NCI-H774 (cell line): ENCODE measurements around the gene CLEC18B.
"Not testable (repeated sequence)": the region's sequence is repeated elsewhere in the genome, so short reads cannot be mapped to it uniquely, and the experiment has no call there.

ENCODE experiments used
- DNase-seq: peaks from one replicate; lab custom pipeline; 2025; lab: John Stamatoyannopoulos, UW

The CLEC18B gene

DNA sequence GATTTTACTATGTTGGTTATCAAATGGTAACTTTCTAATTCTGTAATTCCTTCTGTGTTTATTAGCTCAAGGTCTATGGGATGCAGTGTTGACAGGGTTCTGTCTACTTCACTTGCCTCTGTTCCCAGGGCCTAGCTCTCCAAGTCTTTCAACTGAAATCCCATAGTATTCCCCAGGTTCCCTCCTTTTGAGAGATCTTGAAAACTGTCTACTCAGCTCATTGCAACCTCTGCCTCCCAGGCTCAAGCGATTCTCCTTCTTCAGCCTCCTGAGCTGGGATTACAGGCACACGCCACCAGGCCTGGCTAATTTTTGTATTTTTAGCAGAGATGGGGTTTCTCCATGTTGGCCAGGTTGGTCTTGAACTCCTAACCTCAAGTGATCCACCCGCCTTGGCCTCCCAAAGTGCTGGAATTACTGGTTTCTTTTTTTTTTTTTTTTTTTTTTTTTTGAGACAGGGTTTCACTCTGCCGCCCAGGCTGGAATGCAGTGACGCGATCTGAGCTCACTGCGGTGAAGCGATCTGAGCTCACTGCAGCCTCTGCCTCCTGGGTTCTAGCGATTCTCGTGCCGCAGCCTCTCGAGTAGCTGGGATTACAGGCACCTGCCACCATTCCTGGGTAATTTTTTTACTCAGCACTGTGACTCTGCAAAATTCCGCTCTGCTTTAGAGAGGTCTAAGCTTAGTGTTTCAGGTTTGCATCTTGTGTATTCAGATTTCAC lies 22.5 kb upstream of the CLEC18B start:
- DNase-seq, result not testable (repeated sequence)

DNA sequence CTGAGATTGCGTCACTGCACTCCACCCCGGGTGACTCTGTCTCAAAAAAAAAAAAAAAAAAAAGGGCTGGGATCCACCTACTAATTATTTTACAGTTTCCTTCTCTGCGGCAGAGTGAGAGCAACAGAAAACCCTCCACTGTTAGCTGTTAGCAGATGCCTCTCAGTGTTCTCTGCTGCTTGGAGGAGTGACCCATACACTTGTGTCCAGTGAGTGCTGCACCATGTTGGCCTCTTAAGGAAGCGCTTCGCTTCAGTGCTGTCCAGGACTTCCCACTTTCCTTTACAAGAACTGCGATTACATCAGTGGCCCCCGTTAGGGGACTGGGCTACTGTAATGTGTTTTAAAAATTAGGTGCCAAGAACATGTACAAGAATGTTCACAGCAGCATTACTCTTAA lies 18.4 kb upstream of the CLEC18B start:
- DNase-seq, result no peak

- DNase-seq, result no peak
These were observed 17.3 kb upstream of the CLEC18B start for GRCh38 chr16:74438492-74438979.

- DNase-seq, result no peak
These were observed 10.2 kb upstream of the CLEC18B start for GRCh38 chr16:74431516-74431915.

GRCh38 chr16:74430036-74430712 lies 8.9 kb upstream of the CLEC18B start:
- DNase-seq, result not testable (repeated sequence)

- DNase-seq, result not testable (repeated sequence)
These were observed 7.2 kb upstream of the CLEC18B start for GRCh38 chr16:74428493-74428892.

DNA sequence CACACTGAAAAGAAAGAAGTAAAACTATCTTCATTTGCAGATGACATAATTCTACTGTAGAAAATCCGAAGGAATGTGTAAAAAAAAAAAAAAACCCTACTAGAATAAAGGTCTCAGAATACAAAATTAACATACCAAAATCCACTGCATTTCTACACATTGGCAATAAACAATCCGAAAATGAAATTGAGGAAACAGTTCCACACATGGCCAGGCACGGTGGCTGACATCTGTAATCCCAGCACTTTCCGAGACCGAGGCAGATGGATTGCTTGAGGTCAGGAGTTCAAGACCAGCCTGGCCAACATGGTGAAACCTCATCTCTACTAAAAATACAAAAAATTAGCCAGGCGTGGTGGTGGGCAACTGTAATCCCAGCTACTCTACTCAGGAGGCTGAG lies 4.5 kb upstream of the CLEC18B start:
- DNase-seq, result not testable (repeated sequence)

DNA sequence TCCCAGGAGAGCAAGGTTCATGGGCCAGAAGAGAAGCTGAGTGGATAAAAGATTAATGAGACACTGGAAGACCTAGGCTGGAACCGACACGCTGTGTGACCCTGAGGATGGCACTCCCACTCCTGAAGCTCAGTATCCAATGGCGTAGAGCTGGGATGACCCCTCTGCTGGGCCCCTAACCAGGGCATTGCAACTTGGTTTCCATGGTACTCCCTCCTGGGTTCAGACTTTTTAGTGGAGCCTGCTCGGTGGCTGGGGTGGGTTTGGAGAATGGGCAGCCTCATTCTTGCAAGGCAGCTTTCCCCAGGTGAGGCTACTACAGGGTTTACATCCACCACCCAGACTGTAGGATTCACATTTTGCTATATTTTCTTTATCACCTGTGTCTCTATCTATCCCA lies 2.4 kb upstream of the CLEC18B start:
- DNase-seq, result not testable (repeated sequence)

DNA sequence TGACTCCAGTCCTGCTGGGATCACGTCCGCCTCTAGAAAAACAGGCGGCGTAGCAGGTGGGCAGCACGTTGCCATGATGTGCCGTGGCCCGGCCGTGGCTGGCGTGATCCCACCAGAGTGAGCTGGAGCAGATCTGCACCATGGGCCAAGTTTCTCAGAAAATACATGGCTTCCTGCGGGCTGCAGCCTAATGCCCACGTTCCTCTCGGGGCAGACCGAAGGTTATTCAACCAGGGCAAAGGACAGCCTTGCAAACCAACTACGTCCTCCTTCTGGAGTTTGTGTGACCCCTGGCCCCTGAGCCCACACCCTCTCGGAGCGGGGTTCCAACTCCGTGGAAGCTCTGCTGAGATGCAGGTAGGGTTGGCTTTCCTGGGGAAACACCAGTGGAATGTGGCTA lies 808 bp upstream of the CLEC18B start:
- not testable (repeated sequence) for DNase-seq

- DNase-seq, result not testable (repeated sequence)
These were observed 156 bp upstream of the CLEC18B start for GRCh38 chr16:74421482-74421785.

DNA sequence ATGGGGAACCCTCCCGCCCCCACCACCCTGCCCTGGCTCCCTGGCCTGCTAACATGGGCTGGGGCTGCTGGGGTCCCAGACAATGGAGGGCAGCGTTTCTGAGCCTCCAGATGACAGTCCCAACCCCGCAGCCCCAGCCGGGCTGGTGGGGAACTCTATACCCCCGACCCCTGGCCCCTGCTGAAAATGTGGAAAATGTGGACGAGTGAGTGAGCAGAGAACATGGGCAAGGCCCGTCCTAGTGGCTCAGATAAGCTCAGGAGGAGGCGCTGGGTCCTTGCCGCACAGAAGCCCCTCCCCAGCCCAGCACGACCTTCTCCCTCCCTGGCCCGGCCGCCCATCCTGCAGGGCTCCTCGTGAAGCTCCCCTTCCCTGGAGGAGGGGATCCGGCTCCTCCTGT lies 1.5 kb downstream of the CLEC18B start:
- DNase-seq, result not testable (repeated sequence)

DNA sequence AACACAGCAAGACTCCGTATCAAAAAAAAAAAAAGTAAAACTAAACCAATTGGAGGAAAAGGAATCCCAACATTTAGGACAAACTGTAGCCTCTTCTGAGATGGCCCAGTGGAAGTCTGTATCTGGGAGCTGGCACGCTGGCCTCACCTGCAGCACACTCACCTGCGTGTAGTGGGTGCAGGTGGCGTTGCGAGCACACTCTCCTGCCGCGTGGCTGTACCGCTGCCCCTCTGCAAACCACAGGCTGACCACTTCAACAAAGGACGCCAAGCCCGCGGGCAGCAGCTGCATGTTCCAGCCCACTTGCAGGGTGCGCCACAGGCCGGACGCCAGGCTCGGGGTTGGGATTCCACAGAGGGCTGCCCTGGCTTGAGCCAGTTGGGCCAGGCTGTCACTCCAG lies 3.4 kb downstream of the CLEC18B start:
- not testable (repeated sequence) for DNase-seq

DNA sequence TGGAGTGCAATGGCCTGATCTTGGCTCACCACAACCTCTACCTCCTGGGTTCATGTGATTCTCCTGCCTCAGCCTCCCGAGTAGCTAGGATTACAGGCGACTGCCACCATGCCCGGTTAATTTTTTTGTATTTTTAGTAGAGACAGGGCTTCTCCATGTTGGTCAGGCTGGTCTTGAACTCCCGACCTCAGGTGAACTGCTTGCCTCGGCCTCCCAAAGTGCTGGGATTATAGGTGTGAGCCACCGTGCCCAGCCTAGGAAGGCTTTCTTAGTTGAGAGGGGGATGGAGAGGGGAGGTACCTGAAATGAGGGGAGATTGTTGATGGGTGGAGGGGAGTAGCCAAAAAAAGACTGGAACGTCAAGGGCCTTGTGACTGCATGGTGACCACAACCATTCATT lies 7.4 kb downstream of the CLEC18B start:
- not testable (repeated sequence) for DNase-seq

- not testable (repeated sequence) for DNase-seq
These were observed 7.8 kb downstream of the CLEC18B start for GRCh38 chr16:74413485-74413884.

GRCh38 chr16:74412775-74413390 lies 8.4 kb downstream of the CLEC18B start:
- not testable (repeated sequence) for DNase-seq

GRCh38 chr16:74412138-74412774 lies 9.0 kb downstream of the CLEC18B start:
- DNase-seq, result not testable (repeated sequence)

- DNase-seq, result not testable (repeated sequence)
These were observed 10.3 kb downstream of the CLEC18B start for GRCh38 chr16:74410981-74411380.

- not testable (repeated sequence) for DNase-seq
These were observed 11.0 kb downstream of the CLEC18B start for GRCh38 chr16:74410057-74410957.

DNA sequence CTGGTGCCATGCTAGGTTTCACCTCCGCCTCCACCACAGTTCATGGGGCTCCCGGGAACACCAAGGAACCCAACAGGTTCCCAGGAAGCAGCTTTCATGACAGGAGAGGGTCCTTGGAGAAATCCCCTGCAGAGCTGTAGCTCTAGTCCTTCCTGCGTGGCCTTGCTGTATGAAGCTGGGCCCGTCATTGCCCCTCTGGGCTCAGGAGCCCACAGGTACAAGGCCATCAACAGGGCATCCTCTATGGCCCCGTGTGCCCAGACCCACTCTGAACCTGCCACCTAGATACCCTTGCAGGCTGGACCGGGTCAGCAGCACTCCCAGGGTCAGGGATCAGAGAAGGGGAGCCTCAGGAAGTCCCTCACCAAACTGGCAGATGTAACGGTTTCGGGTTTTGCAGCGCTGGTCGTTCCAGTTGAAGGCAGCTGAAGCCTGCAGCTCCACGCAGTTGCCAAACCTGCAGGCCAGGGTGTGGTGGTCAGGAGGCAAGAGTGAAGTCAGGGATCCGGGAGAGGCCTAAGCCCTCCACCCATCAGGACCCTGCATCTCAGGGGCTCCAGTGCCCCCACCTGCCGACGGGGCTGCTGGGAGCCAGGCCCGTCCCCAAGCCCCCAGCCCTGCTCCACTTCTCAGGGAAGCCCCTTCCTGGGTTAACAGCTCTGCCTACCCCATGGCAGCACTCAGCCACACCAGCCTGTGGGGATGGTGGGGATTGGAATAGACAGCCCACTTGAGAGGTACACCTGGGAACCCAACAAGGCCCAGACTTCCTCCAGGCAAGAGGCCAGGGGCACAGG lies 11.9 kb downstream of the CLEC18B start:
- not testable (repeated sequence) for DNase-seq

DNA sequence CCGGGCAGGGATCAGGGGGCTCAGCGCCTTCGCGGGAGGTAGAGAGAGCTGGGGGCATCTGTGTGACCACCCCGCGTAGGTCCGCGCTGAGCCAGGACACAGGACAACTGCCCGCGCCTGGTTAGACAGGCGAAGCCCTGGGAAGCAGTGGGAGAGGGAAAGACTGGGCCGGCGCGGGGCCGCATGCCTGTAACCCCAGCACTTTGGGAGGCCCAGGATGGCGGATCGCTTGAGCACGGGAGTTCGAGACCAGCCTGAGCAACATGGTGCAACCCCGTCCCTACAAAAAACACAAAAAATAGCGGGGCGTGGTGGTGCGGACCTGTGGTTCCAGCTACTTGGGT lies 13.9 kb downstream of the CLEC18B start:
- not testable (repeated sequence) for DNase-seq
